AML-193 (cell line): ENCODE measurements around the gene PKD1L1.
A peak's percentile ranks its signal among the peaks of the same experiment; 100 is the strongest.
"Not testable (repeated sequence)": the region's sequence is repeated elsewhere in the genome, so short reads cannot be mapped to it uniquely, and the experiment has no call there.

Source experiments
- DNase-seq, 2 experiments: peaks; one replicate each; lab custom pipeline; 2025; lab: John Stamatoyannopoulos, UW

PKD1L1 gene

DNA sequence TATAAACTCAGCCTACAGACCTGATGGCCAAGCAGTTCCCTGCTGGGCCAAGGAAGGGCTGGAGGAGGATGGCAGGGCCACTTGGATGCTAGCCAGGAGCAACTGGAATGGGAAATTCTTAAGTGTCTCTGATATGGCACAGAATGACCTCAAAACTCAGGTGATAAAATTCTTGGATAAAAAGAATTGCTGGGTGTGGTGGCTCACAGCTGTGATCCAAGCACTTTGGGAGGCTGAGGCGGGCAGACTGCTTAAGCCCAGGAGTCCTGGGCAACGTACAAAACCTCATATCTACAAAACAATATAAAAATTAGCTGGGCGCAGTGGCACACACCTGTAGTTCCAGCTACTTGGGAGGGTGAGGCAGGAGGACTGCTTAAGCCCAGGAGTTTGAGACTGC, 14.0 kb upstream of the PKD1L1 start:
- DNase-seq: no peak

DNA sequence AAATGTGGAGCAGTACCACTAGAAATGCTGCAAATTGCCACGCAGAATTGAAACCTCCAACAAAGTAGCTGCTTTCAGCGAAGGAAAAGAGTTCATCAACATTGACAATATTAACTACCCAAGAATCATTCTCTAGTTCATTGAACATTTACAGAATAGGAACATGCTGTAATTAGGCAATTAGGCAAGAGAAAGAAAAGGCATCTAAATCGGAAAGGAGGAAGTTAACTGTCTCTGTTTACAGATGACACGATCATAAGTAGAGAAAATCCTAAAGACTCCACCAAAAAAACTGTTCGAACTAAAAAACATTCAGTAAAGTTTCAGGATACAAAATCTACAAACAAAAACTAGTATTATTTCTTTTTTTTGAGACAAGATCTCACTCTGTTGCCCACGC, 8.9 kb upstream of the PKD1L1 start:
- DNase-seq: no peak

DNA sequence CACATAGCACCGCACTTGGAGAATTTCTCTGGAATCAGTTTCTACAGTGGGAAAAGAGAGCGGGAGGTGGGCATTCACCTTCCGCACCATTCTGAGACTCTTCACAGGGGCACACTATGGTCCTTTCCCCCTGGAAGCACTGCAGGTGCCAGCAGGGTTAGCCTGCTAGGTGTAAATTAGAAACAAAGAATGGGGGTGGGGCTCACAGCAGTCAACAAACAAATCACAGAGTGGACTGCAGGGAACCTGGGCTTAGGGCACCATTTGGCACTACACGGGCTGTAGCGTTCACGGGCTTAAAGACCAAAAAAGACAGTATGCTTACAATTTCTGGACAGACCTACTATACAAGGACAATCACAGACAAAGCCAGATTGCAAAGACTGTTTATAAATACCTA, 8.0 kb upstream of the PKD1L1 start:
- DNase-seq: no peak

DNA sequence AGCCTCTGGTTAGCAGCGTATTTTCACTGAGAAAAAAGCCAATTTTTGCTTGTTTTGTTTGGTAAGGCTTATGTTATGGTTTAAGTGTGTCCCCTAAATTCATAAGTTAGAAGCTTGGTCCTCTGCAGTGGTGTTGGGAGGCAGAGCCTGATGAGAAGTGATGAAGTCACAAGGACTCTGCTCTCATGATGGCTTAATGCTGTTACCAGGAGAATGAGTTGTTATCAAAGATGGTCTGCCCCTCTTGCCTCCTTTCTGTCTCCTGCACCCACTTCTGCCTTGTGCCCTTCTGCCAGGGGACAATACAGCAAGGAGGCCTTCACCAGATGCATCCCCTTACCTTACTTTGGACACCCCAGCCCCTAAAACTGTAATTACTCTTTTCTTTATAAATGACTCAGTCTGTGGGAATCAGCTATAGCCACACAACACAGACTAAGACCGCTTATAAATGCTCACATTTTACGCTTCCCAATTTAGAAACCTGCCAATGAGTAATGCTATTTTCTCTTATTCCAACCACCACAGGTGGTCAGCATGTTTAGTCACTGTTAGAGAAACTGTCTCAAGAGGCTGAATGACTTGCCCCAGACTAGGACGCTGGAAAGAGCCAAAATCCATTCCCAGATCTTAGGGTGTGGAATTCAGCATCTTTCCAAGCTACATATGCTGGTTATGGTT, 6.1 kb upstream of the PKD1L1 start:
- DNase-seq: no peak

DNA sequence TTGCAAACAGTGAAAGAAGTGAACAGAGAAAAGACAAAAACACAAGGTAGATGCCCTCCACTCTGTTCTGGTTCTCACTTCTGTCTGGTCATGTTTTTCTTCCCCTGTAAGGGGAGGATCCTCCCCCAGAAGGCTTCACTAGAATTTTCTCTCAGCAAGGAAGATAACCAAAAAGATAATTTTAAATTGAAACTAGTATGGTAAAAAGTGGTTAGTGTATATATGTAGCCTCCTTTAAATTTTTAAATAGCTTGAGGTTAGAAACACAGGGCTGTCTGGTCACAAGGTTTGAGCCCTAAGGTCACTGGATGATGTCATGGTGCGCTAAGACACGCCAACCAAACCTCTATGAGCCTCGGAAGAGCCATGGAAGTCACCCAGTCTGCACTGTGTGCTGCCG, 5.6 kb upstream of the PKD1L1 start:
- DNase-seq: no peak

DNA sequence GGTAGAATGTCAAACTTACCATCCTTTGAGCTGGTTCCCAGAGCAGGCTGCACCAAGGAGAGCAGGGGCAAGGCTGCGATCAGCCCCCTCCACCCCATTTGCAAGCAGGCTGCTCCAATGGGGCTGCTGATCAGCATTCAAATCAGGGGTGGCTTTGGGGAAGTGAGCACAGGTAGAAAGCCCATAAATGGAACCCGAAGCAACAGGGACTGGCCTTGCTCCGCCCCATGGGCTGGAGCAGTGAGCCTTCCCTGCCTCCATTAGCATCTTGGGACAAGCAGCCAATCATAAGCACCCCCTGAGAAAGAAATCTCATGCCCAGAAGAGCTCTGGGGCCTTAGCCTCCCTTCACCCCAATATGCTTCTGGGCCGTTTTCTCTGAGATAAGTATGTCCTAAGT, 4.0 kb upstream of the PKD1L1 start:
- DNase-seq: no peak

DNA sequence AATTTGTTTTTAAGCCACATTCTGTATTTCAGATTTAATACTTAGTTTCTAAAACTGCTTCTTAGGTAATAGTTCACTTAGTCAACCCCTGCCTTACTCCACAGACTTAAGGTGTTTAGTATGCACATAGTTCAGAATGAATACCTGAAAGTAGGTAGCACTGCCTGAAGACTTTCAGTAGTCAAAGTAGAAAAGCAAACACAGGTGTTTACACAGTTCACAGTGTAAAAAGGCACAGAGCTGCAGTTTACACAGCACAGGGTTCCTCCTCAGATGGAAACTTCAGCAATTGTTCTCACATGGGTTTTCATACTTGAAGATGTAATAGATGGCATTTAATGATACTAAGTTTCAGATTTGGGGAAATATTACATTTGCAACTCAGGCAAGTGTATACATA, 3.1 kb upstream of the PKD1L1 start:
- DNase-seq: no peak

DNA sequence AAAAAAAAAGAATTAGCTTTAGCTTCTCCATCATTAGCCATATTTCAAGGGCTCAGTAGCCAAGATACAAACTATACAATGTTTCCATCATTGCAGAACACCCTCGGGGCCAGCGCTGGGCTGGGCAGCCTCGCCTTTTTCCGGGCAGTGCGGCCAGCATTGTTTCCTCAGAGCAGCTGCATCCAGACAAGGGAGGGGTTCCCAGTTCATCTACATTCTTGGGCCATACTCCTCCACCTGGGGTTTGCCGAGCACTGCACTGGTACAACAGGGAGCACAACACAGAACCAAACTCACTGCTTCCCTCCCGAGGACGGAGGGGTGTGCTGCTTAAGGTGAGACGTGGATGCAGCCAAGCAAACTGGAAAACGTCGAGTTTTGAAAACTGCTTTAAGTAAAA, 2.4 kb upstream of the PKD1L1 start:
- no peak for DNase-seq

DNA sequence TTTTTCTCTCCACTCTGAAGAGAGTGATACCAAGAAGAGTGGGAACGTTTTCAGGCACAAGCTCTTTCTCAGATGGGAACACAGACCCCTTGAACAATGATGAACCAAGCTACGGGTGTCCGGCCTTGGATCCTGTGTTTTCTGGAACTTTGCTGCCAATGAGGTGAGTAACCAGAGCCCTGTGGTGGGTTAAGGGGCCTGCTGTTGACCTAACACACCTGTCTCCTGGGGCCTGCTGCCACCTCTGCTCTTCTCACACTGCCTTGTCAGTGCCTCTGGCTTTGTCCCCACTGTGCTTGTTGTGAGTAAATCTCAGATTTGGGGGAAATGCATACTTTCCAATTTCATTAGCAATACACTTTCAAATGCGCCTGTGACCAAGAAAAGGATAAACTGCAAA, 1.4 kb upstream of the PKD1L1 start:
- no peak for DNase-seq

DNA sequence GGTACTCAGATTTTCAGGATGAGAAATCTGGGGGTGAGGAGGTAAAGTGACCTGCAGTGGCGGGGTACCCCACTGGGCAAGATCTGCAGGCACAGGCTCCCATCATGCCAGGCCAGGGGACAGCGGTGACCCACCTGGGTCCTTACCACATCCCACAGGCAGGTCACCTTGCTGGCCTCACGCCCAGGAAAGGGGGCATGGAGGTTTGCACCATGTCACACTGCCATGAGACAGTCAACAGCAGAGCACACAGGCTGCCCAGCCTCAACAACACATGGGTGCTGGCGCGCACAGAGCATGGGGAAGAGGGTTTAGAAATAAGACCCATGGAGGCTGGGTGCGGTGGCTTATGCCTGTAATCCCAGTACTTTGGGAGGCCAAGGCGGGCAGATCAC, 914 bp downstream of the PKD1L1 start:
- DNase-seq: no peak

DNA sequence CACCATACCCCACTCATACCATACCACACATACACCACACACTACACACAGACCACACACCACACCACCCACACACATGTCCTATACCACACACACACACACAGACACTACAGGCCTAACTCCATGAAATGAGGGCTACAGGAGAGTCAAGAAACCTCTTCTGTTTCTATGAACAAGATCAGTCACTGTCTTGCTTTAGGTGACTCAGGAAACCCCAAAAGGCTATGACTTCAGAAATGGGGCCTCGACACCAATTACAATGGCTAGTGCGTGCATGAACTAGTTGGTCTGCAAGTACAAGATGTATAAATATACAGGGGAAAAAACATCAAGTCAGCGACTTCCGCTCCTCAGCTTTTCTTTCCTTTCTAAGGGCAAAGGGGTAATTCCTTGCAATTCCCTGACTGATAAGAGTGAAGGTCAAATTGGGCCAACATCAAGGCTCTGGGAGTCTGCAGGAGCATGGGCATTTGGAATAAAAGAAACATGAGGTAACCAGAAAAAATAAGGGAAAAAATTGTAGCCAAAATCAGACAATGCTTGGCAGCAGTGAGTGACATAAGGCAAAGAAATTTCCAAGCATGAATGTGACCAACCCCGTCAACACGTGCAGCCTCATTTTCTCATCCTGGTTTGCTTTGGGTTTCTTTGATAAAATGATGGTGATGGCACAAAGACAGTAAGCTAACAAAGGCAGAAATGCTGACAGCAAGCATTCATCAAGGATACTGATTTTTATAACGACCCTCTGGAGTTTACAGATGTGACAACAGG, 1.5 kb downstream of the PKD1L1 start:
- no peak for DNase-seq

DNA sequence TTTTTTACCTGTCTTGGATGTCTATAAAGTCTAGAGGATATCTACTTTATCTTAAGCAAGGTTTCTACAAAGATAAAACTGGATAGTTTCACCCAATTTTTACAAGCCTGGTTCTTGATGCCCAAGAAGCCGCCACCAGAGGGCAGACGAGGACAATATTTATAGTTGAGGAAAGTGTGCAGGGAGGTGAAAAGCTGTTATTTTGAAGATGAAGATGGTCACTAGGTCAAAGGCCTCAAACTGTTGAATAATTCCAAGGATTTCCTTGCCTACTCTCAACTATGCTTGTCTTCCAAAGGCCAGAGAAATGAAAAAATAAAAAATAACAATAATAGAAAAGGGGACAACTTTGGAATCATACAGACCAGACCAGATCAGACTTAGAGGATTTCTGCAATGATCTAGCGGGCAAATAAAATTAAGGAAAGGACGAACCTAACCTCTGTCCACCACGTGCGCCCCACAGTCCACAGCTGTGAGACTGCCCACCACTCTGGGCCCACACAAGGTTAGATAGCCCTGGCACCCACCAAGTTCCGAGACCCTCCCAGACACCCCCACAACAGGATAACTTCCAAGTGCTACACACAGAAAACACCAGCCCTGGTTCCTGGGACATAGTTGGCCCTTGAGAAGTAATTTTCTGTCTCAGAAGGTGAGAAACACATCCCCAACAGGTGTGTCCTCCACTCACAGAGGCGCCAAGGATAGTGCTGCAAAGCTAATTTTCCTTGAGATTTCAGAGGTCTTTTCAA, 2.8 kb downstream of the PKD1L1 start:
- peak; percentile 41 to 55 for DNase-seq

DNA sequence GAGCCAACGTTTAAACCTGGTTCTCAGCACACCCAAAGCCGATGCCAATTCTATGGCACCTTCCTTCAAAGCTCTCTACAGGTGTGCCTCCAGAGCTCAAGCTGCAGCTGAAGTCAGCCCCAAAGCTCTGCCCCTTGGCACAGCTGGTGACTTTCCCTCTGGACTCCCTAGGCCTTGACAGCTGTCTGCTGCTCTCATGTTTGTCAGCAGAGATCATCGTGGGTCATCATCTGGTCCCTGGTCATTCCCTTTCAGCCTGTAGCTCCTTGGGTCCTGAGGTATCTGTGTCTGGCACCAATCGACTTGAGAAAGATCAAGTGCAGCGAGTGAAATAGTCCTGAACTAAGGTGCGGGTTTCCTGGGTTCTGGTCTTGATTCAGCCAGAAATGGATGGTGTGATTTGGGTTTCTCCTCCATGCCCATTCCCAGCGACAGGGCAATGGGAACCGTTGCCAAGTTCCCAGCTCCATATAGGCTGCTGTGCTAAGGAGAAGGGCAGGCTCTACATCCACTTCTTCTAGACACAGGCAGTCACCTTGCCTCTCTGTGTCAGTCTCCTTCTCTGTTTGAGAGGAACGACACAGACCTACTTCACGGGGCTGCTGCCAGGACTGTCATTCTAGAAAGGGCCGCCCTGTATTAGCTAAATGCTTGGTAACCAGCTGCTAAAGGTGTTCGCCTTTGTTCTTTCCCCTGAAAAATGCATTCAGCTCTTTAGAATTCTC, 3.6 kb downstream of the PKD1L1 start:
- DNase-seq: no peak

DNA sequence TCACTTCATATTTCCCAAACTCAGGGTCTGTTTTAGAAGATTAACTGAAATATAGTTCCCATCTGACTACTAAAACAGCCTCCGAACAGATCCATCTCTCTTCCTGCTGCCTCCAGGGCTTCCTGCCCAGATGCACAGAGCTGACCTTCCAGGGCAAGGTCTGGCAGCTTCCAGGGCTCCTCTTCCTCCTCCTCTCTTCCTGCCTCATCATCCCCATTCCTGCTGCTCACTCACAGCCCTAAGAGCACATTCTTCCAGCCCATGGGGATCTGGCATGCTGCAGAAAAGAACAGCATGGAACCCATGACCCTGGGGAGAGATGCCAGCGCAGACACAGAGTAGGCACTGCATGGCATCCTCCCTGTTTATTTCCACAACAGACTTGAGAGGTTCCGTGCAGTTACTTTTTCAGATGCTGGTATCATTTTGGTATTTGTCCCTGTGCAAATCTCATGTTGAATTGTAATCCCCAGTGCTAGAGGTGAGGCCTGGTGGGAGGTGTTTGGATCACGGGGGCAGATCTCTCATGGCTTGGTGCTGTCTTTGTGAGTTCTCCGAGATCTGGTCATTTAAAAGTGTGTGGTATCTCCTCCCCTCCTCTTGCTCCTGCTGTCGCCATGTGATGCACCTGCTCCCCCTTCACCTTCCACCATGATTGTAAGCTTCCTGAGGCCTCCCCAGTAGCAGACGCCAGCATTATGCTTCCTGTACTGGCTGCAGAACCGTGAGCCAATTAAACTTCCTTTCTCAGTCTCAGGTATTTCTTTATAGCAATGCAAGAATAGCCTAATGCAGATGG, 4.4 kb downstream of the PKD1L1 start:
- no peak for DNase-seq

DNA sequence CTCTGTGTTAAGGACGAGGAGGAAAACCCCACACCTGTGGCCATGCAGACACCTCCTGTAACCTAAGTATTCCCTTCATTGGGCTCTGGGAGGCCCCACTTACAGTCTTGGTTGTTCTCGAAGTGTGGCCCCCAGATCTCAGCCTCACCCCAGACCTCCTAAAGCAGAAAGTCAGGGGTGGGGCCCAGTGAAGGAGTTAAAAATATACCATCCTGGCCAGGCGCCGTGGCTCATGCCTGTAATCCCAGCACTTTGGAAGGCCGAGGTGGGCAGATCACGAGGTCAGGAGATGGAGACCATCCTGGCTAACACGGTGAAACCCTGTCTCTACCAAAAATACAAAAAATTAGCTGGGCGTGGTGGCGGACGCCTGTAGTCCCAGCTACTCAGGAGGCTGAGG, 5.6 kb downstream of the PKD1L1 start:
- not testable (repeated sequence) for DNase-seq

DNA sequence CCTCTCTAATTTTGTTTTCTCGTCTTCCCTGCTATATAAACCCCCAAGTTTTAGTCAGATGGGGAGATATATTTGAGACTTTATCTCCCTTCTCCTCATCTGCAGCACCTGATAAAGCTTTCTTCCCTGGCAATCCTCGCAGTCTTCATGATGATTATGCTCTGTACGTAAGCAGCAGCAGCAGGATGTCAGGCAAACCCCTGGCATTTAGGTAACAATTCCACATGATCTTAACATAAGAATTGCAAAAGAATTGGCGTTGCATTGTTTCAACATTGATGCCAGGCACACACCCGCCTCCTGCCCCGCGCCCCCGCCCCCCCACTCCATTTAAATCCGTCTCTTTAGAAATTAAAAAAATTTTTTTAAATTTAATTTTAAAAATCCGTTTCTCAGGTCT, 6.1 kb downstream of the PKD1L1 start:
- no peak for DNase-seq

DNA sequence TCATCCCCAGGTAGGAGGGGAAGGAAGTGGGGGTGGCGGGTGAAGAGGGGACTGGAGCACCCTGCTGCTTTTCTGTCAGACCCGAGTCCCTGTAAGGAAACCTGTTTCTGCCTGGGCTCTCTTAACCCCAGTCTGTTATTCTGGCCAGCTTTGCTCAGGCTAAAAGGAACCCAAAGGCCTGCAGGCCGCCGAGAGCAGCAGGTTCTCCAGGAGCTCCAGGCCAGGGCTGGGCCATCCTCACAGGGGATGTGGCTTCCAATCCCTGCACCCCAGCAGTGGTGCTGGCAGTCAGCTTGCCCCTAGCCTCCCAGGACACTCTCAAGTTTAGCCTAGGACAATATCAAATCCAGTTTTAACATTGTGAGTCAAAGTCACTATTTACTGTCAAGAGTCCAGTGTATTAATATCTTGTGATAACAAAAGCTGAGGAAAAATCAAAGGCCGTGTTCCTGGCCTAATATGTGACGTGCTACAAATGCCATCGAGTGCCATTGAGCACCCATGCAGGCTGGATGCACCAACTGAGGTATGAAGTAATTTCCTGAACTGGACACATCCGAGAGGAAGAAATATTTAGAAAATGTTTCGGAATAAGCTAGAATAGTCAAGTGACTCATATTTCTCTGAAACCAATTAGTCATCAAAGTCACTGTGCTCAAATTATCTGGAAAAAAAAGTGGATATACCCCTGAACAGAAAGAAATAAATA, 7.0 kb downstream of the PKD1L1 start:
- DNase-seq: no peak

DNA sequence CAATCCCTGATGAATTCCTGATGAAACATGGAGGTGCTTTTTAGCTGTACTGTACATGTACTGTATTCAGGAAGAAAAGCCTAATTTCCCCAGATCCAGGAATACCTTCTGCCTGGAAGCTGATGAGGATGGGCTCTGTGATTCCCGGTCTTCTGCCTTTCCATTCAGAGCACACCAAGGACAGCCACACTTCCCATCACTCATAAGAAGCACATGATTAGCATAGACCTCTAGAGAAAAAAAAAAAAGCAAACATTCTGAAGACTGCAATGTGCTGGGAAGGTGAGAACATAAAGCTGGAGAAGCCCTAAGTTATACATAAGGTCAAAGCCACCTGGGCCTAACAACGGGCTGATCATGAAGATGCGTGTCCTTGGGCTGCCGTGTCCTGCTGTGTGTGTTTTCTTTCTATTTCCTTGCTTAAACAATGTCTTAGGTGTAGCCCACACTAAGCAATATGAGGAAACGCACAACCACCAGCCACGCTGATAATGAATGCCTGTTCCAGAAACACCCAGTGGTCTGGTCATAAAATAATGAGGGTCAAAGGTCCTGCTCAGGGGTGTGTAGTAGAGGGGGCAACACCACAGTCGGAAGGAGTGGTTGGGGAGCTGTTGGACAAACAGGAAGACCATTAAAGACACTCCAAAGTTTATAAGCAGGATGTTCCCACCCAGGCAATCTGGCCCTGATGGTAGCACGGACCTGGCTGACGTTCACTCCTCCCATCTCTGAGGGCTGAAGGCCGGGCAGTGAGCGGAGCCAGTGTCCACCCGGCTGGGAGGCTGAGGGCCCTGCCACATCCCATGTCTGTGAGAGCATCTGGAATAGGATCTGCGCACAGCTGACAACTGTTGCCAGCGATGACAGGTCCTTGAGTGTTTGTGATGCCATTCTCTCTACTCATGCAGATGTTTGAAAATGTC, 7.9 kb downstream of the PKD1L1 start:
- no peak for DNase-seq

DNA sequence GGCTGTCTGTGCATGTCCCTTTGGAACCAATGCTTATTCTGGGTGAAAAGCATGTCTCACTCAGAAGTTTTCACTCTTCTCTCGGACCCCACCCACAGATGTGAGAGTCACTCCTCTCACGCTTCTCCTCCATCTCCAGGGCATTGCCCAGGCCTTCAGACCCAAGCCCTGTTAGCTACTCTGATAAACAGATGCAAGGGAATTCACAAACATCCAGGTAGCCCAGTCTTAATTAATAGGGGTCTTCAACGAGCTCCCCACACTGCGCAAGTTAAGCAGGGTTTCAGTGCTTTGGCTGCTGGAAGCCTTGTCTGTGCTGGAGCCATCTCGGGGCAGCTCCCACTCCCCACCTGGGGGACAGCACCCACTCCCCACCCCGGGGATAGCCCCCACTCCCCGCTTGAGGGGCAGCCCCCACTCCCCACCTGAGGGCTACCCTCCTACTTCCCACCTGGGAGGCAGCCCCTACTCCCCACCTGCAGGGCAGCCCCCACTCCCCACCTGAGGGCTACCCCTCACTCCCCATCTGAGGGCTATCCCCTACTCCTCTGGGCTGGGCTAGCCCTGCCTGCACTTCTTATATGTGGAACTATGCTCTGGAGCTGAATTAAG, 8.7 kb downstream of the PKD1L1 start:
- DNase-seq: no peak
